VCaP (cell line): ENCODE measurements around the gene GMNC.
"Not testable (repeated sequence)": the region's sequence is repeated elsewhere in the genome, so short reads cannot be mapped to it uniquely, and the experiment has no call there.

Experiments used
- H3K27ac ChIP-seq: fragments of 450-650 bp; 2 replicates; pipeline ENCODE4 v1.5.1; 2017
- CTCF ChIP-seq: fragments of 450-650 bp; conservative IDR thresholded peaks from 2 replicates; pipeline ENCODE4 v1.5.1; 2017; ENCODE audit warnings: mild to moderate bottlenecking, moderate library complexity

Gene GMNC

DNA sequence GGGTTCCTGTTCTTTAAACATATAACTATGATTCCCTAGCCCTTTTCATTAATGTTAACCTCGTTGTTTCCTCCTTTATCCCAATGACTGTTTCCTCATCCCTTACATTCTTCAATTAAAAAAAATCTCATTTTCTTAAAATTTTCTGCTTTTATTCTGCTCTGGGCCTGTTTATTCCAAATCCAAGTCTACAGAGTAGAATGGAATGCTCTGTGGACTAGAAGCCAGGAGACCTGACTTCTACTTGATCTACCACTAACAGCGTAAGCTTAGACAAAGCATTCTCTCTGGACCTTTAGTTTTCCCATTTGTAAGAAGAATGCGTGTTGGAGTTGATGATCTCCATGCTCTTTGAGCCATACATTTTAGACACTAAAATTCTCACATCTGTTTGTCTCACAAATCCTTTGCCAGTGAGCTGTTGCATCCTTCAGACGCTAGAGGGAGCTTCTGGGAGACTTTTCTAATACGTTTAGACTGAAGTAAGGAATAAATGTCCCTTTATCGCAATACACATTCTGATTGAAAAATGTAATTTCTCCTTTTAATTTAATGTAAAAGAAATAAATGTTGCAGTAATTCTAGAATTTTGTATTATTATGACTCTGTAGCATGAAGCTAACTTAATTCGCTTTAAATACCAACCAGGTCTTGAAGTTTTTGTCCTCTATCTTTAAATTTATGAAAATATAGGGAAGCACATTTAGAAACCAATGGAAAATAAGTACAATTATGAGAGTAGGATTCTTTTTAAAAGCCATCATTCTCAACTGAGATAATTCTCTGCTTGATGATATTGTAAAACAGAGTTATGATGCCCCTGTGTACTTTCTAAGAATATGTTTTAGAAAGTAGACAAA is 21.7 kb upstream of the GMNC start:
- no peak overlapping the region for H3K27ac ChIP-seq
- peak; percentile 92 for TF ChIP-seq CTCF

GRCh38 chr3:190883141-190883540 is 20.6 kb upstream of the GMNC start:
- TF ChIP-seq CTCF = no peak

GRCh38 chr3:190877925-190878324 is 15.4 kb upstream of the GMNC start:
- TF ChIP-seq CTCF = 0 out of 2 replicates have a peak, but pooled peaks have one; percentile 8
- H3K27ac ChIP-seq = no peak overlapping the region

More at GRCh38 chr3:190883141-190883540, 20.6 kb upstream of the GMNC start:
- no peak overlapping the region for H3K27ac ChIP-seq

GRCh38 chr3:190876433-190876832 is 13.9 kb upstream of the GMNC start:
- H3K27ac ChIP-seq = not testable (repeated sequence)

DNA sequence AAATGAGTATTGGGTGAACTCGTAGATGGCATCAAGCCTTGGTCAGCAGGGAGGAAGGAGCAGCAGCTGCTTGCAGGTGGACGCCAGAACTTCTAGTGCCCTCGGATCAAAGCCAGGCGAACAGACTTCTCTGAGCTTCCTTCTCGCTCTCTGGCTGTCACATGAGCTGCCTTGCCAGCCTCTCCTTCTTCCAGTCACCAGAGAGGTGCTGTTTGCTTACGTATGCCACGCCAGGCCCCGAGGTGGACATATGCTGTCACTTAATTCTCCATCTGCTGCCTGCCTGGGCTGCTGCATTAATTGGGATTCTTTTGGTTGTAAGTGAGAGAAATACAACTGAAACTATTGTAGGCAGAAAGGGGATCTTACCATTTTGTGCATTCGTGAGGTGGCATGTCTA is 12.6 kb upstream of the GMNC start:
- not testable (repeated sequence) for H3K27ac ChIP-seq

DNA sequence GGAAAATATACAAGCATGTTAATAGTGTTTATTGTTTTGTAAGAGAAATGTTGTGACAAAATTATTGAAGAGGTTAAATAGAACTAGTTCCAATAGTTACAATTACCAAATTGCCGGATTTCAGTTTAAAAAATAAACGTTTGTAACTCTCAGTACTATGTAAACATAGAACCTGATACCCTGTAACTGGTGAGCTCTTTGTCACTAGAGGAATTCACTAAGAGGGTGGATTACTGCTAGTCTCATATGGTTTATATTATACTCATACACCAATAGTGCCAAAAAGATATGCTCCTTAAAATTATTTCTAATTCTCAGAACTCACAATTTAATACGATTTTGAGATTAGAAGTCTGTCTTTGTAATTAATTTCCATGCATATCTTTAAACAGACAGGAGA is 7.6 kb upstream of the GMNC start:
- TF ChIP-seq CTCF = no peak
- no peak overlapping the region for H3K27ac ChIP-seq

DNA sequence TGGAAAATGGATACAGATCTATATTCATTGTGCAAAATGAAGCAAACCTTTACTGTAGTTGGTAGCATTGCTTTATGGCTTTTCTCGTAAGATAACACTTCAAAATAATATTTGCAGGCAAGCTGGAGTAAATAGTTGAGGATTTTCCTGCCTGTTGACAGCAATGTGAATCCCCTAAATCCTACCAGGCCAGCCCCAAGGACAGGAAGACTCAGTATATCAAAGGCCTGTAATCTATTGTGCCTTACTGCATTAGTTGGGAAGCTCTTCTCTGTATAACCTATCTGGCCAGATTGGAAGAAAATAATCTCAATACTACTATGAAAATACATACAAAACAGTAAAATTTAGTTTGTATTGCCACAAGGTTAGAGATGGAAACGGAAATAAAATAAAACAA is 4.6 kb upstream of the GMNC start:
- H3K27ac ChIP-seq = no peak overlapping the region
- TF ChIP-seq CTCF = no peak

DNA sequence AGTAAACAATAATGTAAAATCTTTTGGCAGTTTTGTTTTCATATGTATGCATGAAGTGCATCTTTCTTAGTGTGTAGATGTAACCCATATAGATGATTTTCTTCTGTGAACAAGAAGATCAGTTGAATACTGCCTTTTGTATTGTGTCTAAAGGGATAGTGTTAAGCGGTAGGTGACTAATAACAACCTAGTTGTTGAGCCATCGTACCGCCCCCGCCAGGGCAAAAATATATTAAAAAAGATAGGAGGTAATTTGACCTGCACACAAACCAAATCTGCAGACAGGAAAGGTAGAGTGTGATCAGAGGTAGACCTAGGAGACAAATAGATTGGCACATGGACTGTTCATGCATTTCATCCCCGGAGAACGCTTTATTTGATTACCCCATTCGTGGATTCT is 3.3 kb upstream of the GMNC start:
- no peak for TF ChIP-seq CTCF

More for the DNA sequence above, 3.3 kb upstream of the GMNC start:
- H3K27ac ChIP-seq = no peak overlapping the region
